HAP-1 (cell line): ENCODE results near the gene ACTL7A.
"Not testable (repeated sequence)": the region's sequence is repeated elsewhere in the genome, so short reads cannot be mapped to it uniquely, and the experiment has no call there.

Experiments used
- DNase-seq, 2 experiments: peaks; one replicate each; pipeline ENCODE4 v3.0.0-alpha.2; 2016 to 2020; ENCODE audit warnings: low spot score in 2 of 2
- H3K27me3 ChIP-seq: fragments of 250-450 bp; sonication (Bioruptor Pico); 2 replicates; pipeline ENCODE4 v1.5.1; 2020; ENCODE audit warnings: low read depth, mild to moderate bottlenecking, moderate library complexity
- H3K36me3 ChIP-seq: fragments of 250-450 bp; sonication (Bioruptor Pico); replicated peaks from 2 replicates; pipeline ENCODE4 v1.5.1; 2020; ENCODE audit warnings: mild to moderate bottlenecking
- H3K4me1 ChIP-seq: fragments of 250-450 bp; sonication (Bioruptor Pico); 2 replicates; pipeline ENCODE4 v1.5.1; 2020; ENCODE audit warnings: mild to moderate bottlenecking
- H3K4me3 ChIP-seq: fragments of 250-450 bp; sonication (Bioruptor Pico); 2 replicates; pipeline ENCODE4 v1.5.1; 2020; ENCODE audit warnings: mild to moderate bottlenecking, moderate library complexity
- H3K9me3 ChIP-seq: fragments of 250-450 bp; sonication (Bioruptor Pico); 2 replicates; pipeline ENCODE4 v1.5.1; 2020; ENCODE audit warnings: mild to moderate bottlenecking, moderate library complexity
- in situ Hi-C: fragments of 300-500 bp; cut with MboI; formaldehyde crosslinking; loops from 3 replicates; pipeline ENCODE4 v1.14.3; 2020; ENCODE audit warnings: low sequenced_read_pairs, inconsistent platforms, mixed read lengths

The ACTL7A gene

DNA sequence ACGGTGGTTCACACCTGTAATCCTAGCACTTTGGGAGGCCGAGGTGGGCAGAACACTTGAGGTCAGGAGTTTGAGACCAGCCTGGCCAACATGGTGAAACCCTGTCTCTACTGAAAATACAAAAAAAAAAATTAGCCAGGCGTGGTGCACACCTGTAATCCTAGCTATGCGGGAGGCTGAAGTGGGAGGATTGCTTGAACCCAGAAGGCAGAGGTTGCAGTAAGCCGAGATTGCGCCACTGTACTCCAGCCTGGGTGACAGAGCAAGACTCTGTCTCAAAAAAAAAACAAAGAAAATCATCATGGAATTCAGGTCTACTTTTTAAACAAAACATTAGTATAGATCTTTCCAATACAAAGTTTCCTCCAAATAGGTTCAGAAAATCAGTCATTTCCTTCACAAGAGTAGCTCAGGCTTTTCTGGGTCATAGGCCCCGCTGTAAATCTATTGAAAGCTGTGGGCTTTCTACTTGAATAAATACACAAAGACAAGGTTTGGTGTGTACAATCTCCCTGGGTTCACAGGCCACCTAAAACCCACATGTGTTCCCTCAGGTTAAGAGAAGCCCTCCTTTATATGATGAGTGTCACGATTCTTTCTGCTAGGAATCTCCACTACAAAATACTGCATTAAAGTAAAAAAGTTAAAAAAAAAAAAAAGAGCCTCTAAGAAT lies 37.1 kb downstream of the ACTL7A start:
- H3K4me1 ChIP-seq: not testable (repeated sequence)

DNA sequence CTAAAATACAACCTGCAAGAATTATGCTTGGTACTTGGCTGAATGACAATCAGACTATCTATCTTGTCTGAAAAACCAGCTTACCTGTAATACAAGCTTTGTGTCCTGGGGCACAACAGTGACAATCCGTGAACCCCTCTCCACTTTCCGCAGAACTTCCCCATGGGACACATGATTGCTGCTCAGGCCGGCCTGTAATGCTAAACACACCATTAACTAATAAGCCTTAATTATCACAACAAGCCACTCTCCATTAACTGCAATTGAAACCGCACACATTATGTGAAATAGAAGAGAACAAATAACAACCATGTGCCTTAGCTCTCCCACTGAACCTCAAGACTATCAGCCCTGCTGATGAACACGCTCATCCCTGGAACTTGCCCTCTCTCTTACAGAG lies 38.1 kb downstream of the ACTL7A start:
- no peaks in the 10 kb centered on the region for H3K4me1 ChIP-seq
- H3K36me3 ChIP-seq: peaks cover 80% of the 10 kb centered on the region
- H3K9me3 ChIP-seq: no peaks in the 10 kb centered on the region
- no peak overlapping the region for H3K4me3 ChIP-seq
- DNase-seq: no peak
- no peaks in the 10 kb centered on the region for H3K27me3 ChIP-seq
- in situ Hi-C loops: no loop called here

More for the DNA sequence above, 37.1 kb downstream of the ACTL7A start:
- H3K4me3 ChIP-seq, H3K9me3 ChIP-seq, H3K27me3 ChIP-seq, in situ Hi-C loops, DNase-seq: not testable (repeated sequence)
- H3K36me3 ChIP-seq: peaks cover 82% of the 10 kb centered on the region

DNA sequence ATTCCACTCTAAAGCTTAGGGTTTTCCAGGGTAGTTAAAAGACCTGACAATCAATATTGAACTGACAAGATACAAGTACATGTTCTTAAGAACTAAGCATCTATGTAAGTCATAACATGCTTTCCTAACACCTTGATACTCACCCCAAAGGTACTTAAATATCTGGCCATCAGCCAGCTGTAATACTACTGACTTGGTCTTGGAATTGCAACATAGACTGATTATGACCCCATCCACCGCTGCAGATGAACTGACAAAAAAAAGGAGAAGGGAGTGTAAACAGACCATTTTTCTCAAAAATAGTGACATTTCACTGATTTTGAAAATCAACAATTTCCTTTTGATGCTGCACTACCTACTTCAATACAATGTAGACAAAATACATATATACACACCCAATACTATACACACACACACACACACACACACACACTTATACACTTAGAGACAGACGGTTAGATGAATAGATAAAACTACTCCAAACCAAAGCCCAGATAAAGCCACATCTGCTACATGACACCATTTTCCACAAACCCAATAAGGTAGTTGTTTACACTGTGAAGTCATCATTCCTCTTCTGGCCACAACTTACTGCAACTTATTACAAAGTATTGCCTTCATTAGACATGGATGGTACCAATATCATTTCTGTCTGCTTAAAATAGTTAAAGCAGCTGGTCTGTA lies 41.5 kb downstream of the ACTL7A start:
- peaks cover 83% of the 10 kb centered on the region for H3K36me3 ChIP-seq
- H3K4me3 ChIP-seq: no peak overlapping the region
- H3K27me3 ChIP-seq: no peaks in the 10 kb centered on the region
- in situ Hi-C loops: no loop called here
- DNase-seq: no peak
- no peaks in the 10 kb centered on the region for H3K4me1 ChIP-seq
- no peaks in the 10 kb centered on the region for H3K9me3 ChIP-seq

- no peak for DNase-seq
- H3K27me3 ChIP-seq: no peaks in the 10 kb centered on the region
- no peaks in the 10 kb centered on the region for H3K9me3 ChIP-seq
- in situ Hi-C loops: no loop called here
- H3K4me3 ChIP-seq: no peak overlapping the region
- peaks cover 81% of the 10 kb centered on the region for H3K36me3 ChIP-seq
- H3K4me1 ChIP-seq: no peaks in the 10 kb centered on the region
These were observed 42.1 kb downstream of the ACTL7A start for GRCh38 chr9:108904161-108904560.

- in situ Hi-C loops: no loop called here
- no peaks in the 10 kb centered on the region for H3K27me3 ChIP-seq
- no peaks in the 10 kb centered on the region for H3K4me1 ChIP-seq
- H3K4me3 ChIP-seq: no peak overlapping the region
- no peak for DNase-seq
- H3K36me3 ChIP-seq: peaks cover 77% of the 10 kb centered on the region
- no peaks in the 10 kb centered on the region for H3K9me3 ChIP-seq
These were observed 43.4 kb downstream of the ACTL7A start for GRCh38 chr9:108905494-108905893.

DNA sequence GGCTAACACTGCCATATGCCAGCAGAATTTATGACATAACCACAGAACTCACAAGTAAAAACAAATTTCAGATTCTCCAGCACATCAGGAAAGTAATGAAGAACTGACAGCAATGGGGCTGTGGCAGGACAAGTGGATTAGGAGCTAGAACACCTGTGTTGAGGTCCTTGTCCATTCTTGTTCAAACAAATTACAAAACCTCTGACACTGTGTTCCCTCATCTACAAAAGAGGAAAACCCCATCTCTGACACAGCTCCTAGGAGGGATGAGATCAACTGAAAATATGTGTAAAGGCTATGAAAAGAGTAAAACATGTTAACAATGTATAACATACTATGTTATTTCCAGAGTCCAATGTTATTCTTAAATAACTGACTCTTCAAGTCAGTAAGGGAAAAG lies 48.3 kb downstream of the ACTL7A start:
- in situ Hi-C loops: no loop called here
- Histone ChIP-seq H3K4me3 (no peak overlapping the region), H3K27me3 (no peaks in the 10 kb centered on the region), H3K9me3 (no peaks in the 10 kb centered on the region), H3K4me1 (no peaks in the 10 kb centered on the region), H3K36me3 (peaks cover 68% of the 10 kb centered on the region)
- DNase-seq: no peak

DNA sequence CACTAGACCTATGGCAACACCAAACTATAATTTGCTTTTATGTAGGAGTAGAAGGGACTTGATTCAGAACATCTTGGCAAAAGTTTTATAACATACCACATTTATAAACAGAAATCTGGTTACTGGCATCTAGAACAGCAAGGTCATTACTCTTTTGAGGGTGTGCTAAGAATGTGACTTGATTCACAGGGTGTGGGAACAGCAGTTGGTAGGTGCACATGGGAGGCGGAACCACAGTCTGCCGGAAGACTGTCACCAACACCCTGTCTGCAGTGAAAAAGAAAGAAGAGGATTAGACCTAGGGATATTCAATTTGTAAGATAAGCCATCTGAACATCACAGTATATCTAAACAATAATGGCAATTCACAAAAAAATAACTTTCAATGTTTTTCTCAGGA lies 48.8 kb downstream of the ACTL7A start:
- in situ Hi-C loops: no loop called here
- no peaks in the 10 kb centered on the region for H3K27me3 ChIP-seq
- no peaks in the 10 kb centered on the region for H3K9me3 ChIP-seq
- no peak for DNase-seq
- H3K4me1 ChIP-seq: no peaks in the 10 kb centered on the region
- peaks cover 66% of the 10 kb centered on the region for H3K36me3 ChIP-seq
- H3K4me3 ChIP-seq: no peak overlapping the region

DNA sequence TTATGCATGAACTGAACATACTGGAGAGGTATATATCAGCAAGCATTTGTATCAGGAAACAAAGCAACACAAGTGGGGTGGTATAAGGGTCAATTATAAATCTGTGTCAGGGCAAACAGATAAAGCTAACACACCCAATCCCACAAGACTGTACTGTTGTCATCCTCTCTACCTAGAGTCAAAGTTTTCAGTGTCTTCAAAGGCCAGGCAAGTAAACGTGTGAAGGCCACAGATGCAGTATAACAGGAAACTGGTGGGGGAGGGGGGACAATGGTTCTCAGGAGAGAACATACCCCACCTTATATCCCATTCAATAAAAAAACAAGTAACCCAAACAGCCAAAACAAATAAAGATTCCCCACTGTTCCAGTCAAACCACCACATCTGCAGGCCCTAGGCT lies 49.8 kb downstream of the ACTL7A start:
- H3K9me3 ChIP-seq: no peaks in the 10 kb centered on the region
- H3K36me3 ChIP-seq: peaks cover 61% of the 10 kb centered on the region
- no peak for DNase-seq
- H3K27me3 ChIP-seq: no peaks in the 10 kb centered on the region
- H3K4me3 ChIP-seq: no peak overlapping the region
- in situ Hi-C loops: no loop called here
- H3K4me1 ChIP-seq: no peaks in the 10 kb centered on the region
